ENCODE results near the gene SUSD1. TPM values are rescaled to one million over a fixed set of nuclear protein-coding genes. Genes with fewer than 3 reads are reported as not detected.

SUSD1 gene
- total and polyA plus RNA-seq, 2 donors (not counting 3 experiments of a cell fraction or from before 2014, with no cell fraction given) = 33.1 to 37.8 TPM

DNA sequence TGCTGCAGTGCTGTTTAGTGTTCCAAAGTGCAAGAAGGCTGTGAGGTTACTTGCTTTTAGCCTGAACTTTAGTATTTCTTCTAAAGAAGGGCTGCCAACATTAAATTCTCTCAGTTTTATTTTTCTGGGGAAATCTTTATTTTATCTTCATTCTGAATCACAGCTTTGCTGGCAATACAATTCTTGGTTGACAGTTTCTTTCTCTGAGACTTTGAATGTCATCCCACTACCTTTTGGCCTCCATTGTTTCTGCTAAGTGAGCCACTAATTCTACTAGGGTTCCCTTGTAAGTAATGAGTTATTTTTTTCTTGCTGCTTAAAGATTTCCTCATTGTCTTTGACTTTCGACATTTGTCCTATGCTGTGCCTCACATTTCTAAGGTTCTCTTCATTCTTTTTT is 32.4 kb upstream of the SUSD1 start:
- no peaks in the 10 kb centered on the region for H3K79me2 ChIP-seq (ENCODE audit: control insufficient read depth, insufficient read depth, low read length)
- no peaks in the 10 kb centered on the region for H3K27me3 ChIP-seq (ENCODE audit: control insufficient read depth in 2 of 2, insufficient read depth in 2 of 2, low read length in 2 of 2)
- no peak overlapping the region for H3K4me3 ChIP-seq (replicated peaks in 1 of 3; ENCODE audit: insufficient read depth in 1 of 3, low read depth in 1 of 3, low read length in 3 of 3)
- POLR2A ChIA-PET = no interaction called here
- TF ChIP-seq EZH2 (IDR thresholded peaks at IDR 0.05; ENCODE audit: borderline replicate concordance, low read depth, low read length, severe bottlenecking) (no peak), POLR2AphosphoS5 (IDR thresholded peaks at IDR 0.05; ENCODE audit: insufficient read depth, low read depth, low read length) (no peak), FOS (IDR thresholded peaks at IDR 0.05; ENCODE audit: borderline replicate concordance, insufficient read depth, low read length) (no peak), JUN (IDR thresholded peaks at IDR 0.05; ENCODE audit: borderline replicate concordance, insufficient read depth, insufficient read length, low read depth) (no peak), POLR2A (IDR thresholded peaks at IDR 0.05; ENCODE audit: low read depth, low read length) (no peak), MAX (IDR thresholded peaks at IDR 0.05; ENCODE audit: insufficient read depth, insufficient read length) (no peak), CTCF (IDR thresholded peaks at IDR 0.05; ENCODE audit: extremely low read depth in 1 of 2, insufficient read depth in 1 of 2, low read depth in 1 of 2, low read length in 2 of 2) (no peak)
- CTCF ChIA-PET = interaction anchor here (0.5 to 1.2 kb wide), 2 partner anchors 7 to 216 kb away, joined by 3 to 5 read pairs; no protein-coding TSS in a partner anchor
- intact Hi-C loops (cut with micrococcal nuclease) = no loop called here
- FAIRE-seq (no peak), DNase-seq (ENCODE audit: low read depth, low spot score) (no peak)
- no peak overlapping the region for H3K9ac ChIP-seq (replicated peaks; ENCODE audit: extremely low read depth, insufficient read depth, low read length)
- H2AFZ ChIP-seq (ENCODE audit: low read depth, low read length) = no peak overlapping the region
- no peaks in the 10 kb centered on the region for H3K9me1 ChIP-seq (replicated peaks; ENCODE audit: control insufficient read depth, extremely low read depth, insufficient read depth, low read length)
- no peaks in the 10 kb centered on the region for H3K36me3 ChIP-seq (ENCODE audit: control insufficient read depth in 2 of 2, extremely low read depth in 1 of 2, insufficient read depth in 2 of 2, low read length in 2 of 2)
- no TSS peak for BruUV-seq (replicated peaks)
- H3K4me1 ChIP-seq (ENCODE audit: control insufficient read depth, extremely low read depth, insufficient read depth, low read length) = no peaks in the 10 kb centered on the region
- H3K27ac ChIP-seq (ENCODE audit: insufficient read depth, low read depth, low read length) = no peak overlapping the region
- dilution Hi-C loops (cut with MboI; ENCODE audit: extremely low pct_ligation_motif_present, low sequenced_read_pairs) = no loop called here
- H3K4me2 ChIP-seq (ENCODE audit: insufficient read depth, low read length) = no peak overlapping the region
- H4K20me1 ChIP-seq (replicated peaks; ENCODE audit: control insufficient read depth, extremely low read depth, insufficient read depth, low read length) = no peaks in the 10 kb centered on the region
- H3K9me3 ChIP-seq (replicated peaks; ENCODE audit: control insufficient read depth, insufficient read depth, low read length) = no peaks in the 10 kb centered on the region

Measured in endothelial cell of umbilical vein (primary cell).